Aorta (tissue), 5 donors: ENCODE data around the gene ZNF594. TPM values are rescaled to one million over a fixed set of nuclear protein-coding genes. Genes with fewer than 3 reads are reported as not detected.
"Not testable (repeated sequence)": the region's sequence is repeated elsewhere in the genome, so short reads cannot be mapped to it uniquely, and the experiment has no call there.

ENCODE experiments used
- ATAC-seq: fragments of 200-7000 bp; cut with Tn5 transposase; one replicate; pipeline ENCODE4 v1.9.1; 2022; ENCODE audit warnings: moderate library complexity; ENCODE audit not compliant: low FRiP score
- DNase-seq, 2 donors: peaks; one replicate each; pipeline ENCODE4 v3.0.0-alpha.2; 2020
- H3K27ac ChIP-seq, 2 donors: one replicate each; pipeline ENCODE4 v1.5.1; 2013; ENCODE audit warnings: low read length in 2 of 2, mild to moderate bottlenecking in 2 of 2, moderate library complexity in 2 of 2, control low read depth in 1 of 2, inconsistent platforms in 1 of 2, low read depth in 1 of 2
- H3K27me3 ChIP-seq, 2 donors: one replicate each; pipeline ENCODE4 v1.6.1; 2013; ENCODE audit warnings: control low read depth in 1 of 2, low read length in 1 of 2, mild to moderate bottlenecking in 1 of 2, moderate library complexity in 1 of 2; ENCODE audit not compliant: insufficient read depth in 2 of 2, control insufficient read depth in 1 of 2
- H3K36me3 ChIP-seq, 2 donors: one replicate each; pipeline ENCODE4 v1.6.1; 2013; ENCODE audit warnings: control low read depth in 1 of 2, low read length in 1 of 2, mild to moderate bottlenecking in 1 of 2; ENCODE audit not compliant: insufficient read depth in 2 of 2, control insufficient read depth in 1 of 2
- H3K4me1 ChIP-seq, 2 donors: one replicate each; pipeline ENCODE4 v1.6.1; 2013; ENCODE audit warnings: low read length in 2 of 2, control low read depth in 1 of 2, mild to moderate bottlenecking in 1 of 2, moderate library complexity in 1 of 2; ENCODE audit not compliant: insufficient read depth in 2 of 2, control insufficient read depth in 1 of 2
- H3K4me3 ChIP-seq, 2 donors: one replicate each; pipeline ENCODE4 v1.5.1; 2013; ENCODE audit warnings: low read length in 2 of 2, control low read depth in 1 of 2, mild to moderate bottlenecking in 1 of 2
- H3K9me3 ChIP-seq: one replicate; pipeline ENCODE4 v1.6.1; 2013; ENCODE audit warnings: mild to moderate bottlenecking, low read length; ENCODE audit not compliant: control insufficient read depth
- WGBS, 2 donors: extraction: QIAGEN DNeasy Blood & Tissue Kit; methylation state at CpG; one replicate each; pipeline ENCODE4 v1.1.7; 2013; 5-methylcytosine and 5-hydroxymethylcytosine counted together
- intact Hi-C, 2 donors: fragments of 100-400 bp; cut with DNase I; formaldehyde crosslinking; loops; one replicate each; pipeline versions ENCODE4 v1.14.2 to v1.15.0; 2022
- polyA plus RNA-seq, 2 donors: library from polyadenylated mRNA; stranded (reverse); fragments of 200-250 nt; gene quantifications; one replicate each; pipeline ENCODE4 v1.2.3, GENCODE V29; 2013
- total RNA-seq, 2 donors: library from RNA; stranded (reverse); fragmentation: NEBNext Ultra II Directional; extraction: Animal tissue kit (Norgen Biotek cat#: 25700); gene quantifications; one replicate each; pipeline ENCODE4 v1.2.1, GENCODE V29; 2021
- donor health status: healthy with polysubstance abuse.
- donor health status: Bipolar disorder and iron deficiency.
- donor health status: DM: no; HTN: no; CAD: no.
- donor health status: DM: no; HTN: no; CAD: no.
- donor health status: DM: yes; HTN: yes; CAD: no.

ZNF594 gene
- total and polyA plus RNA-seq, 4 donors, result 0.75 to 10.3 (median 5.0) TPM

- Histone ChIP-seq H3K9me3 (peaks cover 37% of the 10 kb centered on the region), H3K27ac (no peak overlapping the region), H3K36me3 (peaks cover 0 to 1% of the 10 kb centered on the region in 2 donors), H3K4me1 (no peaks in the 10 kb centered on the region), H3K27me3 (no peaks in the 10 kb centered on the region), H3K4me3 (no peak overlapping the region)
- no peak for ATAC-seq
- intact Hi-C loops, result no loop called here
- DNase-seq, result no peak
These were observed 8.3 kb downstream of the ZNF594 start for GRCh38 chr17:5183410-5183793.

GRCh38 chr17:5182597-5183409 lies 8.9 kb downstream of the ZNF594 start:
- DNase-seq (no peak), ATAC-seq (no peak)
- H3K27me3 ChIP-seq, result no peaks in the 10 kb centered on the region
- intact Hi-C loops, result no loop called here
- H3K27ac ChIP-seq, result no peak overlapping the region
- peaks cover 36% of the 10 kb centered on the region for H3K9me3 ChIP-seq
- 97 to 98% methylated on average over 6 of the region's 6 CpGs for WGBS, 2 donors
- no peaks in the 10 kb centered on the region for H3K4me1 ChIP-seq
- peaks cover 0 to 1% of the 10 kb centered on the region in 2 donors for H3K36me3 ChIP-seq
- no peak overlapping the region for H3K4me3 ChIP-seq

- intact Hi-C loops, result no loop called here
- peaks cover 0 to 1% of the 10 kb centered on the region in 2 donors for H3K36me3 ChIP-seq
- no peak overlapping the region for H3K27ac ChIP-seq
- 96 to 97% methylated on average over 10 of the region's 10 CpGs for WGBS, 2 donors
- DNase-seq (no peak), ATAC-seq (no peak)
- H3K9me3 ChIP-seq, result peaks cover 32% of the 10 kb centered on the region
- no peak overlapping the region for H3K4me3 ChIP-seq
- no peaks in the 10 kb centered on the region for H3K4me1 ChIP-seq
- H3K27me3 ChIP-seq, result no peaks in the 10 kb centered on the region
These were observed 10.0 kb downstream of the ZNF594 start for GRCh38 chr17:5181509-5182305.

- Histone ChIP-seq H3K4me1 (no peaks in the 10 kb centered on the region), H3K36me3 (peaks cover 3% of the 10 kb centered on the region in 2 donors), H3K9me3 (peaks cover 28% of the 10 kb centered on the region), H3K27me3 (no peaks in the 10 kb centered on the region), H3K27ac (no peak overlapping the region), H3K4me3 (no peak overlapping the region)
- ATAC-seq, result no peak
- no peak for DNase-seq
- 97% methylated on average over 12 of the region's 12 CpGs for WGBS, 2 donors
- intact Hi-C loops, result no loop called here
These were observed 12.7 kb downstream of the ZNF594 start for GRCh38 chr17:5179003-5179402.

GRCh38 chr17:5175027-5175426 lies 16.6 kb downstream of the ZNF594 start:
- DNase-seq, ATAC-seq, H3K27me3 ChIP-seq, H3K36me3 ChIP-seq, H3K4me3 ChIP-seq, H3K4me1 ChIP-seq, intact Hi-C loops, H3K27ac ChIP-seq: not testable (repeated sequence)
- peaks cover 13% of the 10 kb centered on the region for H3K9me3 ChIP-seq
- WGBS, 2 donors, result 93 to 96% methylated on average over 7 of the region's 7 CpGs

- intact Hi-C loops, H3K27ac ChIP-seq, H3K9me3 ChIP-seq, ATAC-seq, H3K27me3 ChIP-seq, DNase-seq, H3K4me1 ChIP-seq, H3K4me3 ChIP-seq, H3K36me3 ChIP-seq: not testable (repeated sequence)
- WGBS, 2 donors, result 63 to 75% methylated on average over 5 to 6 of the region's 7 CpGs
These were observed 25.7 kb downstream of the ZNF594 start for GRCh38 chr17:5165791-5166564.

GRCh38 chr17:5164436-5164835 lies 27.2 kb downstream of the ZNF594 start:
- peaks cover 2% of the 10 kb centered on the region for H3K9me3 ChIP-seq
- no peak overlapping the region for H3K4me3 ChIP-seq
- 76 to 83% methylated on average over 6 of the region's 6 CpGs for WGBS, 2 donors
- no peaks in the 10 kb centered on the region for H3K36me3 ChIP-seq
- H3K4me1 ChIP-seq, result no peaks in the 10 kb centered on the region
- intact Hi-C loops, result no loop called here
- H3K27me3 ChIP-seq, result no peaks in the 10 kb centered on the region
- no peak for ATAC-seq
- no peak overlapping the region for H3K27ac ChIP-seq
- DNase-seq, result no peak

GRCh38 chr17:5161793-5162192 lies 29.9 kb downstream of the ZNF594 start:
- H3K9me3 ChIP-seq, H3K4me1 ChIP-seq, DNase-seq, ATAC-seq, H3K27ac ChIP-seq, H3K36me3 ChIP-seq, H3K27me3 ChIP-seq, intact Hi-C loops, H3K4me3 ChIP-seq: not testable (repeated sequence)
- WGBS, 2 donors, result 84 to 87% methylated on average over 3 of the region's 3 CpGs
